VCaP (cell line): ENCODE data around the gene REG1B.
"Not testable (repeated sequence)": the region's sequence is repeated elsewhere in the genome, so short reads cannot be mapped to it uniquely, and the experiment has no call there.

ENCODE experiments used
- H3K27ac ChIP-seq: fragments of 450-650 bp; 2 replicates; pipeline ENCODE4 v1.5.1; 2017
- CTCF ChIP-seq: fragments of 450-650 bp; conservative IDR thresholded peaks from 2 replicates; pipeline ENCODE4 v1.5.1; 2017; ENCODE audit warnings: mild to moderate bottlenecking, moderate library complexity

The REG1B gene

GRCh38 chr2:79084495-79085135 lies 3.2 kb downstream of the REG1B start:
- H3K27ac ChIP-seq, result no peak overlapping the region
- no peak for TF ChIP-seq CTCF

- TF ChIP-seq CTCF, result no peak
- H3K27ac ChIP-seq, result no peak overlapping the region
Measured at GRCh38 chr2:79083597-79084251, 4.1 kb downstream of the REG1B start.

GRCh38 chr2:79082987-79083386 lies 4.8 kb downstream of the REG1B start:
- no peak overlapping the region for H3K27ac ChIP-seq
- no peak for TF ChIP-seq CTCF

- no peak for TF ChIP-seq CTCF
- H3K27ac ChIP-seq, result no peak overlapping the region
Measured at GRCh38 chr2:79071078-79071477, 16.7 kb downstream of the REG1B start.

GRCh38 chr2:79065201-79065600 lies 22.6 kb downstream of the REG1B start:
- no peak overlapping the region for H3K27ac ChIP-seq

GRCh38 chr2:79054769-79055168 lies 33.0 kb downstream of the REG1B start:
- H3K27ac ChIP-seq, result not testable (repeated sequence)

More at GRCh38 chr2:79065201-79065600, 22.6 kb downstream of the REG1B start:
- TF ChIP-seq CTCF, result no peak

- not testable (repeated sequence) for H3K27ac ChIP-seq
Measured at GRCh38 chr2:79053486-79053885, 34.3 kb downstream of the REG1B start.

- no peak overlapping the region for H3K27ac ChIP-seq
- peak; percentile 87 for TF ChIP-seq CTCF
Measured at GRCh38 chr2:79041032-79041448, 46.8 kb downstream of the REG1B start.
